ENCODE results near the gene FHOD3.

DNA sequence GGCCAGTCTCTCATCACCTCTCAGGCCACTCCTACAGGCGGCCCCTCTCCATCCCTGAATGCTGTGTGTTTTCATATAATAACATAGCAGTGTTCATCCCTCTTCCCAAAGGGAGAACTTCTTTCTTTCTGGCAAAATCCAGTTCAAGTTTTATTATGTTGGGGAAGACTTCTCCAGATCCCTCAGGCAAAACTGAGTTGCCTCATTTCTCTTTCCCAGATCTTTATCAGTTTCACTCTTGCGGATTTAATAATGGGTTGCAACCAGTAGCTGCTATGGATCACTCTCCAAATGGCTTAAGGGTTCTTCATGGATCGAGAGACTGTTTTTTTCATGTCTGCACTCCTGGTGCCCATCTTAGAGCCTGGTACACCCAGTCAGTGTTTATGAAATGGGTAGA lies 129.9 kb downstream of the FHOD3 start:
- TF ChIP-seq CTCF (IDR thresholded peaks at IDR 0.05), result no peak
- TF ChIP-seq POLR2A (IDR thresholded peaks at IDR 0.05), result no peak
